ENCODE measurements around the gene TTC38.

The TTC38 gene

DNA sequence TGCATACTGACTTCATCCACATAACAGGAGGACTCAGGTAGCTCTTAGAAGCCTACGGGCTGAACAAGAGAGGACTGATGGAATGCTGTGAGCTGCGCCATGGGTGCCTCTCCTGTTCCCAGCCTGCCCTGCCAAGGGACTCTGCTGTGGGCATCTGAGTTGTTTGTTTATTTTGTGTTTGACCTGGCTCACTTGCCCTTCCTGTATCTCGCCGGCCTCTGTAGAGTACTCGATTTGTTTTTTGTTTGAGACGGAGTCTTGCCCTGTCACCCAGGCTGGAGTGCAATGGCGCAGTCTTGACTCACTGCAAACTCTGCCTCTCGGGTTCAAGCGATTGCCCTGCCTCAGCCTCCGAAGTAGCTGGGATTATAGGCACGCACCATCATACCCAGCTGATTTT, 1.8 kb downstream of the TTC38 start:
- Histone ChIP-seq H3K9ac (ENCODE audit: low read depth, low read length, poor library complexity, severe bottlenecking) (peak overlapping the region; percentile 93), H3K27me3 (ENCODE audit: insufficient read depth, low read length, poor library complexity, severe bottlenecking) (no peaks in the 10 kb centered on the region), H3K79me2 (ENCODE audit: insufficient read depth, low read length) (peaks cover 40% of the 10 kb centered on the region), H2AFZ (ENCODE audit: low read length) (no peak overlapping the region), H3K4me2 (ENCODE audit: low read depth, low read length, poor library complexity, severe bottlenecking) (peak overlapping the region; percentile 92), H3K9me2 (replicated peaks; ENCODE audit: low read depth, low read length) (no peaks in the 10 kb centered on the region), H3K4me1 (ENCODE audit: insufficient read depth, low read length, poor library complexity, severe bottlenecking) (peaks cover 24% of the 10 kb centered on the region), H4K20me1 (ENCODE audit: insufficient read depth, low read length, poor library complexity, severe bottlenecking) (no peaks in the 10 kb centered on the region), H3K9me3 (ENCODE audit: insufficient read depth, low read depth, low read length) (peaks cover 5% of the 10 kb centered on the region; the same call in 1 of the 2 replicates), H3F3A (ENCODE audit: low read depth) (no peaks in the 10 kb centered on the region), H3K4me3 (ENCODE audit: low read length, poor library complexity, severe bottlenecking) (peak overlapping the region; percentile 91), H3K36me3 (ENCODE audit: insufficient read depth, low read length) (no peaks in the 10 kb centered on the region)
- TF ChIP-seq EZH2phosphoT487 (IDR thresholded peaks at IDR 0.05; ENCODE audit: borderline replicate concordance) = no peak
- TF ChIP-seq, protein P1, sequence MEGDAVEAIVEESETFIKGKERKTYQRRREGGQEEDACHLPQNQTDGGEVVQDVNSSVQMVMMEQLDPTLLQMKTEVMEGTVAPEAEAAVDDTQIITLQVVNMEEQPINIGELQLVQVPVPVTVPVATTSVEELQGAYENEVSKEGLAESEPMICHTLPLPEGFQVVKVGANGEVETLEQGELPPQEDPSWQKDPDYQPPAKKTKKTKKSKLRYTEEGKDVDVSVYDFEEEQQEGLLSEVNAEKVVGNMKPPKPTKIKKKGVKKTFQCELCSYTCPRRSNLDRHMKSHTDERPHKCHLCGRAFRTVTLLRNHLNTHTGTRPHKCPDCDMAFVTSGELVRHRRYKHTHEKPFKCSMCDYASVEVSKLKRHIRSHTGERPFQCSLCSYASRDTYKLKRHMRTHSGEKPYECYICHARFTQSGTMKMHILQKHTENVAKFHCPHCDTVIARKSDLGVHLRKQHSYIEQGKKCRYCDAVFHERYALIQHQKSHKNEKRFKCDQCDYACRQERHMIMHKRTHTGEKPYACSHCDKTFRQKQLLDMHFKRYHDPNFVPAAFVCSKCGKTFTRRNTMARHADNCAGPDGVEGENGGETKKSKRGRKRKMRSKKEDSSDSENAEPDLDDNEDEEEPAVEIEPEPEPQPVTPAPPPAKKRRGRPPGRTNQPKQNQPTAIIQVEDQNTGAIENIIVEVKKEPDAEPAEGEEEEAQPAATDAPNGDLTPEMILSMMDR (conservative IDR thresholded peaks at IDR 0.05; ENCODE audit: low read length) = no peak

DNA sequence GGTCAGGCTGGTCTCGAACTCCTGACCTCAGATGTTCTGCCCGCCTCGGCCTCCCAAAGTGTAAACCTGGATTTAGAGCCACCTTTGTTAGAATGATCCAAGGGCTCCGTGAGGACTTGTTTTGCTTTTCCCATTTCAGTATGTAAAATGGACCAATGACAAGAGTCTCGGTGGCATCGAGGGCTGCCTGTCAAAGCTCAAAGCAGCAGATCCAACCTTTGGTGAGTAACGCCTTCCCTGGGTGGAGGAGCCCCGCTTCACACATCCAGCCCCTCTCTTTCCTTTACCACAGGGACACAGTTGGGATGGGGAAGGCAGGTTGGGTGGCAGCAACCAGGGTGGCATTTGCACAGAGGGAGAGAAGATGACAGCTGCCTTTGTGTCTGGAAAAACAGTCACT, 4.4 kb downstream of the TTC38 start:
- Histone ChIP-seq H4K20me1 (ENCODE audit: insufficient read depth, low read length, poor library complexity, severe bottlenecking) (no peaks in the 10 kb centered on the region), H3K9ac (ENCODE audit: low read depth, low read length, poor library complexity, severe bottlenecking) (no peak overlapping the region), H3K4me2 (ENCODE audit: low read depth, low read length, poor library complexity, severe bottlenecking) (no peak overlapping the region), H3K4me1 (ENCODE audit: insufficient read depth, low read length, poor library complexity, severe bottlenecking) (peaks cover 25% of the 10 kb centered on the region), H3F3A (ENCODE audit: low read depth) (no peaks in the 10 kb centered on the region), H3K9me3 (ENCODE audit: insufficient read depth, low read depth, low read length) (no peaks in the 10 kb centered on the region), H3K27me3 (ENCODE audit: insufficient read depth, low read length, poor library complexity, severe bottlenecking) (no peaks in the 10 kb centered on the region), H3K4me3 (ENCODE audit: low read length, poor library complexity, severe bottlenecking) (no peak overlapping the region), H3K9me2 (replicated peaks; ENCODE audit: low read depth, low read length) (no peaks in the 10 kb centered on the region), H2AFZ (ENCODE audit: low read length) (no peak overlapping the region), H3K36me3 (ENCODE audit: insufficient read depth, low read length) (peaks cover 9% of the 10 kb centered on the region; the same call in 1 of the 2 replicates), H3K79me2 (ENCODE audit: insufficient read depth, low read length) (peaks cover 37% of the 10 kb centered on the region)
- TF ChIP-seq, protein P1 (conservative IDR thresholded peaks at IDR 0.05; ENCODE audit: low read length) = no peak
- TF ChIP-seq EZH2phosphoT487 (IDR thresholded peaks at IDR 0.05; ENCODE audit: borderline replicate concordance) = no peak

DNA sequence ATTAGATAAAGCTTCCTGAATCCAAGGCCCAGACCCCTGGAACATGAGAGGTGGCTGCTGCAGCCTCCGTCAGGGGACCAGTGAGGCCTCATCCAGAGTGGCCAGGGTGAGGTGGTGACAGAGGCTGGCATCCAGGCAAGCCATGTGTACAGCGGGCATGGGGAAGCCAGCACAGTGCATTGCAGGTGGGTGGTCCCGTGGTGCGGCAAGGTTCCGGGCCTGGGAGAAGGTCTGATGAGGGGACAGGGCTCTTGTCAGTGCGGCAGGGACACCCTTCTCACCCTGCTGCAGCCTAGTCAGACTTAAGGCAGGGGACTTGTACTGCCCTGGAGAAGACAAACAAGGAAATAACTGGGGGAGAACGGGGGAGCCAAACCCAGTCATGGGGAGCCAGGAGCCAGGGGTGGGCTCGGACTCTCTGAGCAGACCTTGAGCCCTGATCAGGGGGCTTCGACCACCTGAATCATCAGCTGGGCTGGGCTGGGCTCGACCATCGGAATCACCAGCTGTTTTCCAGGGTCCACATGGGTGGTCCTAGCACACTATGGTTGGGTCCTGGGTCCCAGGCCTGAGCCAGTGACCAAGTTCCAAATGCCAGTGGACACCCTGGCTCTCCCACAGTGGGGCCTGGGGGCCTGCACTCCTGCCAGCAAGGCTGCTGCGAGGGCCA, 5.1 kb downstream of the TTC38 start:
- Histone ChIP-seq H3K79me2 (ENCODE audit: insufficient read depth, low read length) (peaks cover 30% of the 10 kb centered on the region), H3K27me3 (ENCODE audit: insufficient read depth, low read length, poor library complexity, severe bottlenecking) (no peaks in the 10 kb centered on the region), H3K9me2 (replicated peaks; ENCODE audit: low read depth, low read length) (no peaks in the 10 kb centered on the region), H3K9ac (ENCODE audit: low read depth, low read length, poor library complexity, severe bottlenecking) (no peak overlapping the region), H2AFZ (ENCODE audit: low read length) (no peak overlapping the region), H3K4me1 (ENCODE audit: insufficient read depth, low read length, poor library complexity, severe bottlenecking) (peaks cover 22% of the 10 kb centered on the region), H3K9me3 (ENCODE audit: insufficient read depth, low read depth, low read length) (no peaks in the 10 kb centered on the region), H3K4me2 (ENCODE audit: low read depth, low read length, poor library complexity, severe bottlenecking) (no peak overlapping the region), H3F3A (ENCODE audit: low read depth) (no peaks in the 10 kb centered on the region), H3K36me3 (ENCODE audit: insufficient read depth, low read length) (peaks cover 9% of the 10 kb centered on the region; the same call in 1 of the 2 replicates), H3K4me3 (ENCODE audit: low read length, poor library complexity, severe bottlenecking) (no peak overlapping the region), H4K20me1 (ENCODE audit: insufficient read depth, low read length, poor library complexity, severe bottlenecking) (no peaks in the 10 kb centered on the region)
- TF ChIP-seq, protein P1 (conservative IDR thresholded peaks at IDR 0.05; ENCODE audit: low read length) = no peak
- TF ChIP-seq EZH2phosphoT487 (IDR thresholded peaks at IDR 0.05; ENCODE audit: borderline replicate concordance) = no peak
